GM18868 (cell line): Measurements from ENCODE around the gene AGO4.
"Not testable (repeated sequence)": the region's sequence is repeated elsewhere in the genome, so short reads cannot be mapped to it uniquely, and the experiment has no call there.

ENCODE experiments used
- ATAC-seq: cut with Tn5 transposase; IDR thresholded peaks from one replicate; pipeline ENCODE4 v1.9.1; 2021; ENCODE audit warnings: mild to moderate bottlenecking, moderate library complexity; ENCODE audit not compliant: unreplicated experiment

Gene AGO4

GRCh38 chr1:35807614-35808449, at the start of gene AGO4:
Gene AGO4, plus strand, starts transcription at chr1:35808016. Its CDS starts 401 bp downstream, at chr1:35808417.
- ATAC-seq, result no peak

- no peak for ATAC-seq
These were observed 45.7 kb upstream of the AGO4 start for GRCh38 chr1:35762141-35762540.

GRCh38 chr1:35763201-35763600, 44.6 kb upstream of the AGO4 start:
- no peak for ATAC-seq

- no peak for ATAC-seq
These were observed 43.5 kb upstream of the AGO4 start for GRCh38 chr1:35764283-35764682.

GRCh38 chr1:35768350-35769187, 39.2 kb upstream of the AGO4 start:
- no peak for ATAC-seq

GRCh38 chr1:35769188-35769758, 38.5 kb upstream of the AGO4 start:
- peak; percentile 82 for ATAC-seq

GRCh38 chr1:35773711-35774110, 34.1 kb upstream of the AGO4 start:
- ATAC-seq, result no peak

- not testable (repeated sequence) for ATAC-seq
These were observed 31.6 kb upstream of the AGO4 start for GRCh38 chr1:35776172-35776571.

GRCh38 chr1:35777109-35777508, 30.7 kb upstream of the AGO4 start:
- no peak for ATAC-seq

GRCh38 chr1:35783055-35783583, 24.7 kb upstream of the AGO4 start:
- no peak for ATAC-seq

- not testable (repeated sequence) for ATAC-seq
These were observed 23.5 kb upstream of the AGO4 start for GRCh38 chr1:35784364-35784763.

- no peak for ATAC-seq
These were observed 19.7 kb upstream of the AGO4 start for GRCh38 chr1:35788139-35788538.

- ATAC-seq, result no peak
These were observed 17.1 kb upstream of the AGO4 start for GRCh38 chr1:35790670-35791069.

GRCh38 chr1:35795295-35795694, 12.5 kb upstream of the AGO4 start:
- no peak for ATAC-seq

- no peak for ATAC-seq
These were observed 10.4 kb upstream of the AGO4 start for GRCh38 chr1:35797380-35797779.

GRCh38 chr1:35798019-35798418, 9.8 kb upstream of the AGO4 start:
- ATAC-seq, result not testable (repeated sequence)

- not testable (repeated sequence) for ATAC-seq
These were observed 7.5 kb upstream of the AGO4 start for GRCh38 chr1:35800167-35800887.

- no peak for ATAC-seq
These were observed 766 bp downstream of the AGO4 start for GRCh38 chr1:35808450-35809113.

GRCh38 chr1:35809114-35810095, 1.6 kb downstream of the AGO4 start:
- no peak for ATAC-seq
